Immature natural killer cell (primary cell): ENCODE results near the gene AEBP1. TPM values are rescaled to one million over a fixed set of nuclear protein-coding genes. Genes with fewer than 3 reads are reported as not detected.
"Not testable (repeated sequence)": the region's sequence is repeated elsewhere in the genome, so short reads cannot be mapped to it uniquely, and the experiment has no call there.

ENCODE experiments used
- DNase-seq, 3 donors: peaks; one replicate each; pipeline ENCODE4 v3.0.0; 2022; ENCODE audit warnings: mixed read lengths in 1 of 3
- H3K27ac Mint-ChIP-seq, 6 donors: one replicate each; pipeline ENCODE4 v1.8.0; 2020; ENCODE audit warnings: mixed read lengths in 6 of 6, mild to moderate bottlenecking in 5 of 6, inconsistent platforms in 4 of 6, moderate library complexity in 3 of 6
- H3K27me3 Mint-ChIP-seq, 3 donors: one replicate each; pipeline ENCODE4 v1.8.0; 2020 to 2021; ENCODE audit warnings: low read depth in 3 of 3, mild to moderate bottlenecking in 3 of 3, mixed read lengths in 3 of 3, moderate library complexity in 3 of 3, inconsistent platforms in 1 of 3
- H3K36me3 Mint-ChIP-seq, 3 donors: one replicate each; pipeline ENCODE4 v1.8.0; 2020; ENCODE audit warnings: mixed read lengths in 3 of 3, inconsistent platforms in 2 of 3, mild to moderate bottlenecking in 2 of 3
- H3K4me1 Mint-ChIP-seq, 2 donors: one replicate each; pipeline ENCODE4 v1.8.0; 2020; ENCODE audit warnings: inconsistent platforms in 2 of 2, mild to moderate bottlenecking in 2 of 2, mixed read lengths in 2 of 2, moderate library complexity in 1 of 2
- H3K4me3 Mint-ChIP-seq, 5 donors: one replicate each; pipeline ENCODE4 v1.8.0; 2020; ENCODE audit warnings: mild to moderate bottlenecking in 5 of 5, mixed read lengths in 5 of 5, inconsistent platforms in 3 of 5, moderate library complexity in 3 of 5
- H3K9me3 Mint-ChIP-seq, 6 donors: one replicate each; pipeline ENCODE4 v1.8.0; 2020; ENCODE audit warnings: mild to moderate bottlenecking in 6 of 6, mixed read lengths in 6 of 6, inconsistent platforms in 4 of 6, moderate library complexity in 3 of 6
- polyA plus RNA-seq, 3 donors: library from polyadenylated mRNA; unstranded; fragments of 300-500 nt; fragmentation: Illumina TruSeq; gene quantifications; one replicate each; pipeline ENCODE4 v1.2.3, GENCODE V29; 2021

The AEBP1 gene
- polyA plus RNA-seq, 3 donors from 2014 or later, result 1.5 TPM; not detected in 1

- peaks cover 0 to 1% (median 0%) of the 10 kb centered on the region in 6 donors for H3K9me3 Mint-ChIP-seq
- no peak overlapping the region for H3K4me3 Mint-ChIP-seq
- no peak overlapping the region for H3K27ac Mint-ChIP-seq
- no peak for DNase-seq
- peaks cover 0 to 2% (median 0%) of the 10 kb centered on the region in 3 donors for H3K27me3 Mint-ChIP-seq
- peaks cover 0 to 5% of the 10 kb centered on the region in 2 donors for H3K4me1 Mint-ChIP-seq
- H3K36me3 Mint-ChIP-seq, result peaks cover 4 to 10% (median 6%) of the 10 kb centered on the region in 3 donors
Measured at GRCh38 chr7:44116789-44117666, 12.9 kb downstream of the AEBP1 start.

GRCh38 chr7:44117801-44118429 is 13.8 kb downstream of the AEBP1 start:
- peaks cover 4 to 10% (median 6%) of the 10 kb centered on the region in 3 donors for H3K36me3 Mint-ChIP-seq
- no peak overlapping the region for H3K4me3 Mint-ChIP-seq
- peaks cover 0 to 1% (median 0%) of the 10 kb centered on the region in 6 donors for H3K9me3 Mint-ChIP-seq
- peaks cover 0 to 2% (median 0%) of the 10 kb centered on the region in 3 donors for H3K27me3 Mint-ChIP-seq
- no peak for DNase-seq
- H3K27ac Mint-ChIP-seq, result no peak overlapping the region
- peaks cover 8 to 10% of the 10 kb centered on the region in 2 donors for H3K4me1 Mint-ChIP-seq

GRCh38 chr7:44119829-44120380 is 15.8 kb downstream of the AEBP1 start:
- H3K27ac Mint-ChIP-seq, result no peak overlapping the region
- peaks cover 0 to 4% (median 0%) of the 10 kb centered on the region in 6 donors for H3K9me3 Mint-ChIP-seq
- peaks cover 5 to 10% (median 9%) of the 10 kb centered on the region in 3 donors for H3K27me3 Mint-ChIP-seq
- peaks cover 11 to 19% of the 10 kb centered on the region in 2 donors for H3K4me1 Mint-ChIP-seq
- no peak overlapping the region for H3K4me3 Mint-ChIP-seq
- peaks cover 4 to 10% (median 6%) of the 10 kb centered on the region in 3 donors for H3K36me3 Mint-ChIP-seq
- DNase-seq, result no peak

GRCh38 chr7:44120395-44120794 is 16.2 kb downstream of the AEBP1 start:
- peaks cover 0 to 4% (median 0%) of the 10 kb centered on the region in 6 donors for H3K9me3 Mint-ChIP-seq
- H3K36me3 Mint-ChIP-seq, result peaks cover 4 to 10% (median 6%) of the 10 kb centered on the region in 3 donors
- H3K27ac Mint-ChIP-seq, result no peak overlapping the region
- no peak for DNase-seq
- no peak overlapping the region for H3K4me3 Mint-ChIP-seq
- peaks cover 7 to 11% (median 9%) of the 10 kb centered on the region in 3 donors for H3K27me3 Mint-ChIP-seq
- H3K4me1 Mint-ChIP-seq, result peaks cover 11 to 19% of the 10 kb centered on the region in 2 donors

GRCh38 chr7:44121761-44122420 is 17.7 kb downstream of the AEBP1 start:
- Mint-ChIP-seq H3K4me3 (peak overlapping the region in 3 of 5 donors; percentile 6 to 79 (median 7)), H3K4me1 (peaks cover 11 to 19% of the 10 kb centered on the region in 2 donors), H3K36me3 (peaks cover 4 to 10% (median 6%) of the 10 kb centered on the region in 3 donors), H3K27me3 (peaks cover 7 to 12% (median 9%) of the 10 kb centered on the region in 3 donors), H3K27ac (peak overlapping the region in 2 of 6 donors; percentile 82 to 90), H3K9me3 (peaks cover 0 to 4% (median 0%) of the 10 kb centered on the region in 6 donors)
- DNase-seq, result no peak

GRCh38 chr7:44122529-44122928 is 18.4 kb downstream of the AEBP1 start:
- Mint-ChIP-seq H3K4me3 (peak overlapping the region; percentile 79 to 92 (median 91)), H3K27ac (peak overlapping the region; percentile 68 to 93 (median 80)), H3K36me3 (peaks cover 4 to 14% (median 6%) of the 10 kb centered on the region in 3 donors), H3K9me3 (peaks cover 0 to 4% (median 0%) of the 10 kb centered on the region in 6 donors), H3K4me1 (peaks cover 11 to 19% of the 10 kb centered on the region in 2 donors), H3K27me3 (peaks cover 7 to 12% (median 9%) of the 10 kb centered on the region in 3 donors)
- DNase-seq, result no peak

GRCh38 chr7:44123190-44124003 is 19.3 kb downstream of the AEBP1 start, which contains the start of gene POLD2:
POLD2 (minus strand) TSS chr7:44123548; CDS start chr7:44122053, 1,495 bp downstream.
- peaks cover 7 to 15% (median 9%) of the 10 kb centered on the region in 3 donors for H3K27me3 Mint-ChIP-seq
- H3K4me1 Mint-ChIP-seq, result peaks cover 11 to 19% of the 10 kb centered on the region in 2 donors
- peak within 1 kb of the TSS; percentile 79 to 92 (median 91) for H3K4me3 Mint-ChIP-seq
- H3K36me3 Mint-ChIP-seq, result peaks cover 4 to 17% (median 6%) of the 10 kb centered on the region in 3 donors
- peak within 1 kb of the TSS; percentile 70 to 93 (median 90) for H3K27ac Mint-ChIP-seq
- peak; percentile 97 for DNase-seq
- peaks cover 0 to 3% (median 0%) of the 10 kb centered on the region in 6 donors for H3K9me3 Mint-ChIP-seq

GRCh38 chr7:44124822-44125202 is 20.7 kb downstream of the AEBP1 start:
- Mint-ChIP-seq H3K9me3 (peaks cover 0 to 3% (median 0%) of the 10 kb centered on the region in 6 donors), H3K27ac (peak overlapping the region in 5 of 6 donors; percentile 31 to 89 (median 82)), H3K36me3 (peaks cover 2 to 16% (median 4%) of the 10 kb centered on the region in 3 donors), H3K4me1 (peaks cover 11 to 17% of the 10 kb centered on the region in 2 donors), H3K27me3 (peaks cover 7 to 15% (median 9%) of the 10 kb centered on the region in 3 donors), H3K4me3 (peak overlapping the region; percentile 47 to 91 (median 66))
- DNase-seq, result no peak

- DNase-seq, H3K27ac Mint-ChIP-seq, H3K9me3 Mint-ChIP-seq, H3K36me3 Mint-ChIP-seq: not testable (repeated sequence)
- H3K27me3 Mint-ChIP-seq, result peaks cover 7 to 13% (median 9%) of the 10 kb centered on the region in 3 donors
- peaks cover 11 to 14% of the 10 kb centered on the region in 2 donors for H3K4me1 Mint-ChIP-seq
- H3K4me3 Mint-ChIP-seq, result peak overlapping the region in 1 of 5 donors; percentile 5
Measured at GRCh38 chr7:44126574-44126973, 22.4 kb downstream of the AEBP1 start.

- H3K27me3 Mint-ChIP-seq, result peaks cover 7 to 15% (median 9%) of the 10 kb centered on the region in 3 donors
- H3K9me3 Mint-ChIP-seq, result peaks cover 0 to 3% (median 0%) of the 10 kb centered on the region in 6 donors
- no peak for DNase-seq
- no peak overlapping the region for H3K4me3 Mint-ChIP-seq
- H3K27ac Mint-ChIP-seq, result peak overlapping the region in 1 of 6 donors; percentile 0
- peaks cover 10 to 14% of the 10 kb centered on the region in 2 donors for H3K4me1 Mint-ChIP-seq
- H3K36me3 Mint-ChIP-seq, result peaks cover 0 to 7% (median 0%) of the 10 kb centered on the region in 3 donors
Measured at GRCh38 chr7:44127161-44127560, 23.0 kb downstream of the AEBP1 start.

- Mint-ChIP-seq H3K4me3 (no peak overlapping the region), H3K27ac (no peak overlapping the region)
Measured at GRCh38 chr7:44128721-44129582, 24.8 kb downstream of the AEBP1 start.

More at GRCh38 chr7:44128721-44129582, 24.8 kb downstream of the AEBP1 start:
- DNase-seq, result no peak
- Mint-ChIP-seq H3K4me1 (peaks cover 0 to 3% of the 10 kb centered on the region in 2 donors), H3K9me3 (peaks cover 0 to 3% (median 0%) of the 10 kb centered on the region in 6 donors), H3K27me3 (peaks cover 4 to 9% (median 4%) of the 10 kb centered on the region in 3 donors), H3K36me3 (peaks cover 0 to 7% (median 0%) of the 10 kb centered on the region in 3 donors)
